HPDE6-E6E7 (cell line): ENCODE data around the gene MDK.

Source experiments
- DNase-seq: peaks from one replicate; pipeline ENCODE4 v3.0.0; 2011; ENCODE audit warnings: missing footprints; ENCODE audit errors: extremely low spot score

The MDK gene

GRCh38 chr11:46402957-46403902 lies 21.8 kb downstream of the MDK start:
- DNase-seq = no peak

- no peak for DNase-seq
These were observed 23.1 kb downstream of the MDK start for GRCh38 chr11:46404476-46405017.

DNA sequence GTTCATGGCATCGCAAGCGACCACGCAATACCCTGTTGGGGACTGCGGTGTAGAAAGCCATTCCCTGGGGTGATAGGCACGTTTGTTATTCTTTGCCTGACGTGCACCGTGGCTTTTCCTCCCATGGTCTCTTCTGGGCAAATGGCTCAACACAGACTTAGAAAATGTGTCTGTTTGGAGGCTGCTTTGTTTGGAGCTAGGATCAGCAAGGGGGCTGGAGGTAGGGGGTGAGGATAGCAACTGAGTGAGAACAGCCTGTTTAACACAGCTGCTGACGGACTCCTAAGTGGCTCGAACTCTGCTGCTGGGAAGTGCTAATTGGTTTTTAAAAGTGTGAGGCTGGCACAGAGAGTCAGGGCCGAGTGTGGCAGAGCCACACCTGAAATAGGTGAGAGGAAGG lies 26.2 kb downstream of the MDK start:
- DNase-seq = no peak

DNA sequence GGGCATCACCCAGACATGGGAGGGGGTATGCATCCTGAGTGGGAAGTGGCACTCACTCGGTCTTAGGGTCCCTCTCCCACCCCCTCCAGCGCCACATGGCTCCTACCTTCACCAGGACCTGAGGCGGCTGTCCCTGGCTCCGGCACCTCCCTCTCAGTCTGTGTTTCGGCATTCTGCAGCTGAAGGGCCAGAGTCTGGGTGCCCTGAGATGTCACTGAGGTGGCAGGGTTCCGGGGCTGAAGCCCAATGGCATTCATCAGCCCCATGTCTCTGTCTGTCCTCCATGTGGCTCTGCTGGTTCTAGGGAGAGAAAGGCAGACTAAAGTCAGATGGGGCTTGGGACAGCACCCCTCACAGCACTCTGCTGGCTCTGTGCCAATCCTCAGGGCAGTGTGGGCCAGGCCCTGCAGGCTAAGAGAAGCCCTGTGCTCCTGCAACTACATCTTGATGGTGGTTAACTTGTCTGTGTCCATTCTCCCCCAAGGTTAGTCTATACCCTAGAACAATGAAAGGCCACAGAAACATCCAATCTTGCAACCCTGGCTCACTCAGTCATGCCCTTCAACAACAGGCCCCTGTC lies 27.0 kb downstream of the MDK start:
- no peak for DNase-seq

DNA sequence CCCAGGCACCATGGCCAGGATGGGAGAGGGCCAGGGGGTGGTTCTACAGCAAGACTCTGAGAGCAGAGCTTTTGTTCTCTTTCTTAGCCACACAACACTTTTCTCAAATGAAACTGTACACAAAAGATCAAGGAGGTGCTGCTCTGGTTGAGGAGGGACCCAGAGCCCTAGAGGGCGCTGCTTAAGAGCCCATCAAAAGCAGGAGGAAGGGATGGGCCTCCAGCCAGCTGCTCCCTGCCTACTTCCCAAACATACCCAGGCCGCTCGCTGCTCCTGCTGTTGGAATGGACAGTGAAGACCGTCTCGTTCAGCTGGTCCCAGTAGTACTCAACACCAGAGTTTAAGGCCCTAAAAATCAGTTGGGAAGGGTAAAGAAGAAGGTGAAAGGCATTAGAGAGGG lies 28.6 kb downstream of the MDK start:
- no peak for DNase-seq

DNA sequence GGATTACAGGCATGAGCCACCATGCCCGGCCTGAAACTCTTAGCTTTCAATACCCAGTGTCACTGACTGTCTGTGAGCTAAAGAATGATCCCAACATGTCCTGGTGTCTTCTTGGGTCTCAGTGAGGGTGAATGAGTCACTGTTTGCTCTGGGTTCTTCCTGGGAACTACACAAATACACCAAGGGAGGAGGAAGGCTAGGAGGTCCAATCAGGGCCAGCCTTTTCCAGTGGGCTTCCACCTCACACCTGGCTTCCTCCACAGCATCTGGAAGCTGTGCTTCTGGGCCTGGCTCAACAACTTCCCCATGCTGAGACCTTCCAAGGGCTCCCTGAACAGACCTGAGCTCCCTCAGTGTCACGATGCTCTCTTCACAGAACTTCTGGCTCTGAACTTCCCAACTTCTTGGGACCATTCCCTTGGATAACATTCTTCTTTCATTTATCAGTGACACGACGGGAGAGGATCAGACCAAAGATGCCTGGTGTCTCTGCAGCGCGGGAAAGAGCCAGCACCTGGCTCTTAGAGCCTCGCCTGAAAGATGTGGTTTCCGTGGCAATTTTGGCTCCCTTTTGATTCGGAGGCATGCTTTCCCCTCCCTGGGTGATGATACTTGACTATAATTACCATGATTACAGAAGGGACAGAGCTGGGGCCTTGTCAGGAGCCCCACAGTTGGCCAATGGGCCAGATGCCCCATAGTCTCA lies 32.4 kb downstream of the MDK start:
- no peak for DNase-seq

DNA sequence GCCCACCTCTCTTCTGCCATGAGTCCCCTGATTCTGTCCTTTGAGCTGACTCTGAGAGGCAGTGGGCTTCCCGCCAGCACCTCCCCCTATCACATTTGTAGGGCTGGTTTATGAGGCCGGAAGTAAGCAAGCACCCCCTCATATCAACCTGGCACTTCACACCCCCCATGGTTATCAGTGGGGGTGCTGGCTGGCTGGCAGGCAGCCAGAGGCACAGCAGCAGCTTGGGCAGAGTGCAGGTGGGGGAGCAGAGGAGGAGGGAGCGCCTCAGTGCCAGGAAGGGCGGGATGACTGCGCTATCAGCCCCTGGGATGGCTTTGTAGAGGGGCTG lies 33.0 kb downstream of the MDK start:
- DNase-seq = no peak

GRCh38 chr11:46414879-46415278 lies 33.4 kb downstream of the MDK start:
- DNase-seq = no peak

- no peak for DNase-seq
These were observed 36.2 kb downstream of the MDK start for GRCh38 chr11:46417711-46418110.

GRCh38 chr11:46418751-46419150 lies 37.3 kb downstream of the MDK start:
- DNase-seq = no peak

GRCh38 chr11:46420513-46420912 lies 39.0 kb downstream of the MDK start:
- no peak for DNase-seq

DNA sequence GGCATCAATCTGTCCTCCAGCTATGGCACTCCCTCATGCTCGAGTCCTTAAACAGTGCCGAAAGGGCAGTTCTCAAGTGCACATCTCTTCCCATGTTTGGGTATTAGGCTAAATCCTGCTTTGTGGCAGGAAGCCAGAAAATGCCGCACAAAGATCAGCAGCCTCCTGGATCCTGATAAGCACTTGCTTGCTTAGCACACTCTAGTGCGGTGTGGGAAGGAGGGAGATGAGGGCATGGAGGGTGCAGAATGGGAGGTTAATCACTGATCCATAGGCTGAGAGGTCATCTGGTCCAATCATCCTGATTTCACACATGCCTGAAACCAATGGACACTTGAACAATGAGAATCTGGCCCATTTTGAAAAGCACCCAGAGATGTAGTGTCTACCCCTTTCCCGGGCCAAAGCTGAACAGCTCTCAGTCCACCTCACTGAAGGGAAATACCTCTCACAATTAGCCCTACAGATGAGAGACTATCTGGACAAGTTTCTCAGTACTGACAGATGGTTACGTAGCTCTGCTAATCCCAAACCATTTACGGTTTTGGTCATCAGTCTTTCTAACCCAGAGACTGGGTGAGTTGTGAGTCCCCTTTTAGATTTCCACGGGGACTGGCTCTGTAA lies 39.9 kb downstream of the MDK start:
- no peak for DNase-seq

DNA sequence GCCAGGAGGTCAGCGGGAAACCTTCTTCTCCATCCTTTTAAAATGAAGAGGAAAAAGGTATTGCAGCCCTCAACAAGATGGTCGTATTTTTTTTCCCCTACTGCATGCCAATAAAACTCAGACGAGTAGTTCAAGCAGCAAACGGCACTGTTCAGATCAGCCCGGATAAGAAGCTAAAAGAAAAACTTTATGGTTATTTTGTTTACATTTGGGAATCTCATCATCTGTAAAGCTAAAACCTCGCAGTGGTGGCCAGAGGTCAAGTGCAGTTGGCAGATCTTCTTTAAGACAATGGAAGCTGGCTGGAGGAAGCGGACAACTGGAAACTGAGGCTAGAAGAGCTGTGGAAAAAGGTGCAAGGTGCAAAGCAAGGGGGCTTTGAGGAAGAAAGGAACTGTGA lies 41.1 kb downstream of the MDK start:
- no peak for DNase-seq

DNA sequence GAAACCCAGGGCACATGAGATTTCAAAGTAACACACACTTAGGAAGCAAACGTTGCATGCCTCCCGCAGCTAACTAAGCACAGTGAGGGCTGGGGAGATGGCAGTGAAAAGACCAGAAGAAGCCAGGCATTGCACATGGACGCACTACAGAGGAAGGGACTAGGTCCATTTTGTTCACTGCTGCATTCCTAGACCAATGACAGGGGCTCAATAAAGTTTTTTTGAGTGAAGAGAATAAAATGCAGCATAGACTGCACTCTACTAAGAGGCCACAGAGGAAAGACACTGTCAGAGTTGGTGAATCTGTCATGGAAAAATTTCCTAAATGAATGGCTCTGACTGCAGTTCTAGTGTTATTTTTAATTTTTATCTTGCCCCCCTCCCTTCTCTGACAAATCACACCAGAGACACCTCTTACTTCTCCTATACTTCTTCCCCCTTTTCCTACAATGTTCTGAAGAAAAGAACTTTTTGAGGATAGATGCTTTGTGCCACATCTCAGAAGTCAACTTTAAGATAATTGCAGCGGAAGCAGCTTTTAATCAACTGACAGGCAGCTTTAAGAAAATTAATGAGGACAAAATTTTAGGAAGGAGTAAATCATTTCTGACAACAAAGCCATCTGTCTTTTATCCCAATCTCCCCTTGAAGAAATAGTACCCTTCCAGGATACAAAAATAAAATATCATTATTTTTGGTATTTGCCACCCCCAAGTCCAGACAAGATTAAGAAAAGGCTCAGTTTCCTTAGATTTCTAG lies 44.9 kb downstream of the MDK start:
- no peak for DNase-seq

DNA sequence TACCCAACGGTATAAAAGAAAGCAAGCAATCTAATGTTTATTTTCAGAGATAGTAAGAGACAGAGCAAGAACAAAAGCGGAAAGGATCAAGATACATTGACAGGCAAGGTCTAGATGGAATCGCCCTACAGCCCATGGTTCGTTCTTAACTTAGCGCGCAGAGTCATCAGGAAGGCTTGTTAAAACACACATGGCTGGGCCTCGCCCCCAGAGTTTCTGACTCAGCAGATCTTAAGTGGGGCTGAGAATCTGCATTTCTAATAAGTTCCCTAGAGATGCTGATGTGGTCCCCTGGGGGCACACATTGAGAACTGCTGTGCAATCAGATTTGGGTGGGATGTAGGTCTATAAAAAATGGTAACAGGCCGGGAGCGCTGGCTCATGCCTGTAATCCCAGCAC lies 45.9 kb downstream of the MDK start:
- DNase-seq = no peak

DNA sequence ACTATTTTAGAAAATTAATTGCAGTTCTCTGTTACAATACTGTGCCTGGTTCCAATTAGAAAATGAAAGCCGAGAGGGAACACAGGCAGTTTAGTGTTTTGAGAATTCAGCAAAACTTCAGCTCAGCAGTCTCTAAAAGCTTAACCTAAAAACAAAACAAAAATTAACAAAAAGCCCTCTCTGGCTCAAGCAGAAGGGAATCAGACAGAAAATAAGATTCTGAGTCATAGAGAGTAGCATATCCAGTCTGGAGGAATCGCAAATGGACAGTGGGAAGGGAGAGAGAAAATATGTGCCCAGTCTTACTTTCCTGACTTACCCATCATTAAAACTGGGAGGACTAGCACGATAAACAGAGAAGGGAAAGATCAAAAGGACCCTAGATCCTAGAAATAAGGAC lies 48.2 kb downstream of the MDK start:
- DNase-seq = no peak

DNA sequence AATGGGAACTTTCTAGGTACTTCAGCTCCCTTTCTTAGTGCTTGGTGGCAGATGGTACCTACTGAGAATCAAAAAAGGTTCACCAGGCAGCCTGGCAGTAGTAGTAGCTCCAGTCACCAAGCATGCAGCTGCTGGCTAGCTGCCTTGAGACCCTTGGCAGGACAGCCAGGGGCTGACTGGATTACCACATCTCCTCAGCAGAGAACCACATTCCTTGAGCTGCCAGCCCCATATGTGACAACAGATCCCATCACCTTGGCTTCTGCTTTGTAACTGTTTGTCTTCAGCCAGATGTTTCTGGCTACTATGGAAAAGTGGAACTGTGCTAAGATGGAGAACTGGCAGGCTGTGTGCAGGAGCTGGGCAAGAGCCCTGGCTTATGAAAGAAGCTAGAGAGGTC lies 49.7 kb downstream of the MDK start:
- no peak for DNase-seq
